DMS79 (cell line): Measurements from ENCODE around the gene OR1I1.

ENCODE experiments used
- DNase-seq: peaks from one replicate; lab custom pipeline; 2025; lab: John Stamatoyannopoulos, UW

The OR1I1 gene

DNA sequence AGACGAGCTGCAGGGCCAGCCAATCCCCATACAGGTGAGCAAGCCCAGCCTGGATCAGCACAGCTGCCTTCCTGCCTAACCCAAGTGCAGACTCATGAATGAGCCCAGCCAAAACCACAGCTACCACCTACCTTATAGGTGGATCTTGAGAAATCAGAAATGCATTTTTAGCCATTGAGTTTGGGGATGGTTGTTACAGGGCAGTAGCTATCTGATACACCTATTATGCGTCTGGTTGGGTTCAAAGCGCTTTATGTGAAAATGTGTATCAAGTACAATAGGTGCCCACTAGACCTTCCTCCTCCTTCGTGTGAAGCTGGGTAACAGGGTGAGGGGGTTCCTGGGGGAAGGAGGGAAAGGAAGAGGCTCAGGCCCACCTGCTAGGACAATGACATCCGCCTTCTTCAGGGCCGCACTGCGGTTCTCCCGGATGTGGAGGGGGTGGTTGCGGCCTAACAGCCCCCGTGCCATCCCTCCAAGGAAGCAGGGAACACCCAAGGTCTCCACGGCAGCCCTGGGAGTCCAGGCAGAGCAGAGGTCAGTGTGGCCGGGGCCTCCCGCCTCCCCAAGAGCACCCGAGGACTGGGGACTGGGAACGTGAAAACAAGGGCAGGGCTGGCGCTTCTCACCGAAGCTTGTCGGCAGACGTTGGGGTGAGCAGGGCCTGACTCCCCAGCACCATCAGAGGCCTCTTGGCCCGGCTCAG is 36.9 kb downstream of the OR1I1 start:
- DNase-seq = no peak

DNA sequence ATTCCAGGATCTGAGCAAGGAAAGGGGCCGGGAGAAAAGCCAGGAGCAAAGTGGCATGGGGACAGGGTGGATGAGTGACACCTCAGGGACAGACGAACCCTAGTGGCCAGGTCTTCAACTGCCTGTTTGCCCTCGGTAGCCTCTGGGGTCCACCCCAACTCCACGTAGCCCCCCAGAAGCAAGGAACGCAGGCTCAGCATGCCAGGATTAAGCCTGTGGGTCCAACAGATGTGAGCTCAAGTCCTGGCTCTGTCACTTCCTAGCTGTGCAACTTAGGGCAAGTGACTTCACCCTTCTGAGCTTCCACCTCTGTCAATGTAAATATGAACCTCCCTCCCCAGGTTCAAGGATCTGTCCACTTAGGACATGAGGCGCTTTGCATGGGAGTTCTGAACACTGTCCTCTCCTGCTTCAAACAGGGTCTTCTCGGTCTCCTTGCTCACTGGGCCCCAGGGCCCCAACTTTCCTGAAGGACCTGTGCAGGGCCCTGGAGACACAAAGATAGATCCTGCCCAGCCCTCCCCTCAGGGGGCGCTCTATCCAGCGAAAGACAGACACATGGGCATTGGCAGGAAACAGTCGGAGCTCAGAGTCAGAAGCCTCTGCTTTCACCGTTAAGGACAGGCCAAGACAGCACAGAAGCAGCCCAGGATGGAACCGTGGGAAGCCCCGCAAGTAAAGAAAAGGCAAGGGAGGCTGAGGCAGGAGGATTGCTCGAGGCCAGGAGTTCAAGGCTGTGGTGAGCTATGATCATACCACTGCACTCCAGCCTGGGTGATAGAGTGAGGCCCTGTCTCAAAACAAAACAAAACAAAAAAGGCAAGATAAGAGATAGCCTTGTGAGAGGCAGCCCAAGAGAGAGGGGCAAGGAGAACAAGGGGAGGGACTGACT is 38.4 kb downstream of the OR1I1 start:
- no peak for DNase-seq

DNA sequence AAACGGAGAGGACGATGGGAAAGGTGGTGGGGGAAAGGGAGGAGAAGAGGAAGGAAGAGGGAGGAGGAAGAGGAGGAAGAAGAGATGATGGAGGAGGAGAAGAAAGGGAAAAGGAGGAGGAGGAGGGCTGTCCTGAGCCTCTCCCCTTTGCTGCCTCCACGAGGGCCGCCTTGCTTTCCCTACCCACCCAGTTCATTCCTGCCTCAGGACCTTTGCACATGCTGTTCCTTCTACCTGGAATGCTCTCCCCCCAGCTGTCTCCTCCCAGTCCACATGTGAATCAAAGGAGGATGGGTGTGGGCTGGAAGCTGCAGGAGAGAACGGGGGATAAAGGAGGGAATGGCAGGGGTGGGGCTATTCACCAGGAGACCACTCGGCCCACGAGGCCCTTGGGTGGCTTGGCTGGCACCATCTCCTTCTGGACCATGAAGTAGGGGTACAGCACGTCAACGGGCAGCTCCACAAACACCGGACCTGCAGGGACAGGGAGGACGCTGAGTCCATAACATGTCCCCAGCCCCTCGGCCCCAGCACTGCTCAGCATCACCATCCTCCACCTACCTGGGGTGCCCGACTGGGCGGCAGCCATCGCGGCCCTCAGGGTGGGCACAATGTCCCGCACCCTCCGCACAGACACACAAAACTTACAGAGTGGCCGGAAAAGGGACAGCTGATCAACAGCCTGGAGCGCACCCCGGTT is 40.5 kb downstream of the OR1I1 start:
- DNase-seq = no peak

DNA sequence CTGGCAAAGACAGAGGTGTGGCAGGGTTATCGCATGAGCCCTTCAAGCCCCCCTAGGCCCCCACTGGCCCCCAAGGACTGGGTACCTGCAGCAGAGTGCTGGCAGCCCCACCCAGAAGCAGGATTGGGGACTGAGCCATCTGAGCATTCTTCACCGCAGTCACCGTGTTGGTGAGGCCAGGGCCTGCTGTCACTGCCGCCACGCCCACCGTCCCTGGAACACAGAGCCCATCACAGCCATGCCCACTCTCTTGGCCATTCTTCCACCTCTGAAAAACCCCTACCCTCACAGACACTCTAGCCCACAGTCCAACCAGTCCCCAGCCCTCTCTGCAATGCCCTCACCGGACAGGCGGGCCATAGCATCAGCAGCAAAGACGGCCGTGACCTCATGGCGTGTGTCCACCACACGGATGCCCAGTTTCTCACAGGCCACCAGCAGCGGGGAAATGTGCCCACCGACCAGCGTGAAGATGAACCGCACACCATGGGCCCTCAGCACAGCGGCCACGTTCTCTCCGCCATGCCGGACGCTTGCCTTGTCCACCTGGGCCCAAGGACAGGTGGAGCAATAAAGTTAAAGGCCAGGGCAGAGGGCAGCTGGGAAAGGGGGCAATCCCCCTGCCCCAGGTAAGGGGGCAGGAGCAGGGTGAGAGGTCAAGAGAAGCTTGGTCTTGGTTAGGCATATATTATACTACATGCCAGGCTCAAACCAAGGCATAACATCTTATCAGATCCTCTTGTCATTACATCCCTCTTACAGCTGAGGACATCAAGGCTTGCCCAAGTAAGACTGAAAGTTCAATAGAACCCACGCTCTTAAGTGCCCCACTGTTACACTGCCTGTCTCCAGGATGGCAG is 41.2 kb downstream of the OR1I1 start:
- DNase-seq = no peak

DNA sequence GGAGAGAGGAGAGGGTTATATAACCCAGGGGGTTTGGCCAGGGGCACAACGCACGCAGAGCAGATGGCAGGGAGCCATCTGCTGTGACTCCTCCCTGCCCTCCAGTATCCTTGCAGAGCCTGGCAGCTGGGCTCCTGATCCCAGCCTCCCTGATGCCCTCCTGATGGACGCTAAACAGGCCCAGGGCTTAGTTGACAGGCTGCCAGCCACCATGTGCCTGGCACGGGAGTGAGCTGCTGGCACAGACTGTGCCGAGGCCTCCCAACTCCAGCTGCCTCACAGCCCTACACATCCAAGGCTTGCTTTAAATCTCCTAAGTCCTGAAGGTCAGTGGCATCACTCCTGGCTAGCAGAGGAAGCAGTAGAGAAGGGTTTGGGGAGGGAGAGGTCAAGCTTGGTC is 41.9 kb downstream of the OR1I1 start:
- peak; percentile 45 for DNase-seq

DNA sequence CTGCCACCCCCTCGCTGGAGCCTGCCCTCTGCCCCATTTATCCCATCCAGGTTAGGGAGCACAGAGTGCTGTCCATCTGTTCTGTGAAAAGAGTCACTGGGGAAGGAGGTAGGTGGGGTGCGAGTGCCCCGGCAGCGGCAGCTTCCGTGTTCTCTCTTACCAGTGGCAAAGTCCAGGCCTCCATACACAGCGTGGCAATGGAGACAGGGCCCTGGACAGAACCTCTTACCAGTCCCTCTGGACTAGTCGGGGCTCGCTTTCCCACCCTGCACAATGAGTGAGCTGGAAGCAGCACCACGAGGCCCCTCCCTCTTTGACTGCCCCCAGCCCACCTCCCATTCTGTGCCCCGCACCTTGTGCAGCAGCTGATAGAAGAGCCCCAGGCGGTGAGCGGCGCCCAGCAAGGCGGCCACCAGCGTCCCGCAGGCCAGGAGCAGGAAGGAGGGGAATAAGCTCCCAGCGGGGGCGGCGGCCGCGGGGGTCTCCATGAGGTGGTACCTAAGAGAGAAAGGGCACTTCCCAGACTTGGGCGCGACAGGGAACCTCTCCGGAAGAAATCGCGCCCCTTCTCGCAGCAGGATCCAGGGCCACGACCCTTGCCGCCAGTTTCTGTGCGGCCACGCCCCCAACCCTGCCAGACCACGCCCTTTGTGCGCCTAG is 42.7 kb downstream of the OR1I1 start:
- no peak for DNase-seq

DNA sequence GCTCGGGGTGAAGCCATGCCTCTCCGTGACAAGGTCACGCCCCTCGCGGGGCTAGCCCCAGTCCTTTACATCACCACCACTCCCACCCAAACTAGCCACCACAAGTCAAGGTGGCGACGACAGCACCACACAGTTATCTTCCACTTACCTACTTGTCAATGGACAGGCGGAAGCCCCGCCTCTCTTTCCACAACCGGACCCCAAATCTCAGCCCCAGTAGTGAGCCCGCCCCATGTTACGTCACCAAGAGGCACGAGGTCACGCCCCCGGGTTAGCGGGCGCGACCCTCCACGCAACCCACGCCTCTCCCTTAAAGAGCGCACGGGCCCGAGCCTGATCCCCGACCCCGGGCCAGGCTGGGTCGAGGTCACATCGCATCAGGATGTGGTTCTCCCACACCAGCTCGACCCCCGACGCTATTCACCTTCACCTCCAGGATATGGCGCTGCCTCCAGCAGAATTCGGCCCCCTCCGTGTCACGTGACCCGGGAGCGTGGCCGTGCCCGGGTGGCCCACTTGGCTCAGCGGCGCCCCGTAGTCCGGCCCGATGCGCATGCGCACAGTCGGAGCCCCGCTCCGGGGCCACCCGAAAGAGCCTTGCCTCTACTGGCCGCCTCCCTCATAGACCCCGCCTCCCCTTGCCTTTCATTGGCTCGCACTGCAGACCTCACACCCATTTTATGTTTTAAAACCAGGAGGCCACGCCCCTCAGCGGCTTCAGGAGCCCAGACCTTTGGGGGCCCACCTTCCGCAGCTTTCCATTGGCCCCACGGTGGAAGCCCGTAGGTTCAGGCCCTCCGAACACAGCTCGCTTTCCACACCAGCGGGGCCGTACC is 43.4 kb downstream of the OR1I1 start:
- peak; percentile 99 for DNase-seq

DNA sequence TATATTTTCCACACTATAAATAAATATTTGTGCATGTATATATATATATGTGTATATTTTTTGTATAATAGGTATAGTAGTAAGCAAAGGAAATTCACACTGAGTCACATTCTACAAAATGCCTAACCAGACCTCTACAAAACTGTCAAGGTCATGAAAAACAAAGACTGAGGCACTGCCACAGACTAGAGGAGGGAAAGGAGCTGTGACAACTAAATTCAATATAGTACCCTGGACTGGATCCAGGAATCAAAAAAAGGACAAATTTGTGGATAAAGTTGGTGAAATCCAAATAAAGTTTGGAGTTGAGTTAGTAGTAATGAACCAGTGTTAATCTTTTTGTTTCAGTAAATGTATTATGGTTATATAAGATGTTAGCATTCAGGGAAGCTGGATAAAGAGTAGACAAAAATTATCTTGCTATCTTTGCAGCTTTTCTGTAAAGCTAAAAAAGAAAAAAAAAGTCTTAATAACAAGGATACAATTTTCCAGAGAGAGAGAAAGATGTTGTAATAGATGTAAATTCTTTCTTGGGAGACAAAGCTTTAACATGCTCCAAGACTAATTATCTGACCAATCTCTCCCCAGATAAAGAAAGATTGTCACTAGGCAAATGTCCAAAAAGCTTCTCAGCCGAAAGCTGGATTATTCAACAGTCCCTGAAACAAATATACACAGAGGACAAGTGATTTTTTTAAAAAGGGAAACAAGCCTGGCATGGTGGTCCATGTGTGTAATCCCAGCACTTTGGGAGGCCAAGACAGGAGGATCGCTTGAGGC is 44.3 kb downstream of the OR1I1 start:
- DNase-seq = no peak

DNA sequence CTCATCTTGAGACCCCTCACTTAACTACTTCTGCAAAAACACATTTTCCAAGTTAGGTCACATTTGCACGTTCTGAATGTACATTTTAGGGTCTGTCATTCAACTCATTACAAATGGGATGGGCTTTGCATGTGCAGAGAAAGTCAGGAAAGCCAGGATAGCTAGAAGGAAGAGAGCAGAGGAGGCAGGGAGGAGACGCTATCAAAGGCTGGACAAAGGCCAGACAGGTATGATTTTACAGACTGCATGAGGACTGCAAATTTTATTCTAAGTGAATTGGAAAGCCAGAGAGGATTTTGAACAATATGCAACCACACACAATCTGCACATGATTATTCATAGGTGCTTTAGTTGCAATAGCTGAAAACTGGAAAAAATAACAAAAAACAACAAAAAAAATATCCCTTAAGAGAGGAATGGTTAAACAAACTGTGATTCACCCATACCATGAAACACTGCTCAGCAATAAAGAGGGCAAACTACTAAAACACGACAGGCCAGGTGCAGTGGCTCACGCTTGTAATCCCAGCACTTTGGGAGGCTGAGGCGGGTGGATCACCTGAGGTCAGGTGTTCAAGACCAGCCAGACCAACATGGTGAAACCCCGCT is 46.3 kb downstream of the OR1I1 start:
- no peak for DNase-seq

DNA sequence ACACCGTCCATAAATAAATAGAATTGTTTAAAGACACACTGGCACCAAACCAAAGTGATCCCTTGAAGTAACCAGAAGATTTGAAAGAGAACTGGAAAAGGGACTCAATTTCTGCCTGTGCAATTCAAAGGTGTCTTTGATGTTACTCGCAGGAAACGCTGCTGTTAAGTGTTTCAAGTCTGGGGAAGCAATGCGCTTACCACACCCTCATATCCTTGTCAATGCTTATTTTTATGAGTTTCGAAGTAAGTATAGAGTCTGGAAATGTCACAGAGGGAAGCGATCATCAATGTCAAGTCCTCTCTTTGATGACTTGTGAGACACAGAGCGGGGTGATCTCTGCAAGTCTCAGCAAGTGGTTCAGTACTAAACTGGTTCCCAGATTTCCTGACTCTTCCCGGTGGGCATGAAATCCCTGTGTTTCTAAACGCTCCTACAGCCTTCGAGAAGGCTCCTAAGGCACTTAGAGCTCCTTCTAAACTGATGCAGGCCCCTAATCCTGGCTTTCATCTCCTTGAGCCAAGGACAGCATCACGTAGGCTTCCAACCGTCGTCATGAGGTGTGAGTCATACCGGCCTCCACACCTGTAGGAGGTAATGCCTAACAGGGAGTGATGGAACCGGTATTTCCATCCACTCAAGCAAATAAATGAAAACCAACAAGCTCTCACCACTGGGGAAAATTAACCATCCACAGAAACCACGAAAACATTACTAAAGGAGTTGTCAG is 48.0 kb downstream of the OR1I1 start:
- DNase-seq = peak; percentile 35

DNA sequence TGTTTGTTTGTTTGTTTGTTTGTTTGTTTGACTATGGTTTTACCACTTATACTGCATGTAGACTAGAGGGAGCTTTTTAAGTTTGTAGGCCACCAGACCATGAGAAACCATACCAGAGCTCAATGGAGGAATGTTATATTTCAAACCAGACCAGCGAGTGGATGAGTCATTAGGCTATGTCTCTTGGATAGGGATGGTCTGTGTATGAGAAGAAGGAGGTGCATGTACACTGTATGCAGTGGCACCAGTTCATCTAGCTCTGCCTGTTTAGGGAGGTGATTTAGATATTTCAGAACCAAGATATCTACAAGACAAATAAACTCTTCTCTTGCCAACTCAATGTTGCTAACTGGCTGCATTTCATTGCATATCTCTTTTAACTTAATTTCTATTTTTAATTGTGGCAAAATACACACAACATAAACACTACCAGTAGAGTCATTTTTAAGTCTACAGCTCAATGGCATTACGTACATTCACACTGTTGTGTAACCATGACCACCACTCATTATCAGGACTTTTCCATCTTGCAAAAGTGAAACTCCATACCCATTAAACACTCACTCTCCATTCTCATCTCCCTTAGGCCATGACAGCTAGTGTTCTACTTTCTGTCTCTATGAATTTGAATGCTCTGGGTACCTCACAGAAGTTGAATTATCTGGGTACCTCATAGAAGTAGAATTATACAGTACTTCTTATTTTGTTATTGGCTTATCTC is 54.4 kb downstream of the OR1I1 start:
- DNase-seq = no peak

DNA sequence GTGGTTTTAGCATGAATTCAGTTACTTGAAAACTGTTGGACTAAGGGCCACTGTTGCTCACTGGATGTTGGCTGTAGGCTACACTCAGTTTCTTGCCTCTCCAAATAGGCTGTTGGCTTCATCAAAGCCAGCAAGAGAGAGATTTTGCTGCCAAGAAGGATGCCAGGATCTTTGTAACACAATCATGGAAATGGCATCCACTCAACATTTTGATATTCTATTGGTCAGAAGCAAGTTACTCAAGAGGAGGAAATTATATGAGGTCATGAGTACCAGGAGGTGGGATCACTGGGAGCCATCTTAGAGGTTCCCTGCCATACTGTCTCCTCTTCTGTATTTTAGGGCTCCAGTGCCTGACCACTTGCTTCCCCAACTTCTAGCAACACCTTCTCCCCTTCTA is 55.8 kb downstream of the OR1I1 start:
- DNase-seq = no peak

DNA sequence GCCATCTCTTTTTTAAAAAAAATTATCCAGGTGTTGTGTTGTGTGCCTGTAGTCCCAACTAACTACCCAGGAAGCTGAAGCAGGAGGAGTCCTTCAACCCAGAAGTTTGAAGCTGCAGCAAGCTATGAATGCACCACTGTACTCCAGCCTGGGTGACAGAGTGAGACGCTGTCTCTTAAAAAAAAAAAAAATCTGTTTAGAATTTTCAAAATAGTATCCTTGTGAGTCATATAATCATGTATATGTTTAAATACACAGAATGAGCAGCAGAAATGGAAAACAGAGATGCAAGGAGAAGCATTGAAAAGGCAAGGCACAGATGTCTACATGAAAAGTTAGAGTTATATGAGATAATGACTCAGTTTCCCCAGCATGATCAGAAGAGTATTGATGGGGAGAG is 56.4 kb downstream of the OR1I1 start:
- DNase-seq = no peak

DNA sequence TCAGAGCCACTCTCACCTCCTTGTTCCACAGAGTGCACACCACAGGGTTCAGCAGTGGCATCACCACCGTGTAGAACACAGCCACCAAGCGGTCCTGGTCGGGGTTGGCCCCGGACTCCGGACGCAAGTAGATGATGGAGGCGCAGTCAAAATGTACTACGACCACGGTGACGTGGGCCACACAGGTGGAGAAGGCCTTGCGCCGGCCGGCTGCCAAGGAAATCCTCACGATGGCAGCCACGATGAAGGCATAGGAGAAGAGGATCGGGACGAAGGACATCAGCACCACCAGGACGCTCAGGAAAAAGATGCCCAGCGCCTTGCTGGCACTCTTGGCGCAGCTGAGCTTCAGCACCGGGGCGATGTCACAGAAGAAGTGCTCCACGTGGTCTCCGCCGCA is 59.1 kb downstream of the OR1I1 start:
- no peak for DNase-seq

DNA sequence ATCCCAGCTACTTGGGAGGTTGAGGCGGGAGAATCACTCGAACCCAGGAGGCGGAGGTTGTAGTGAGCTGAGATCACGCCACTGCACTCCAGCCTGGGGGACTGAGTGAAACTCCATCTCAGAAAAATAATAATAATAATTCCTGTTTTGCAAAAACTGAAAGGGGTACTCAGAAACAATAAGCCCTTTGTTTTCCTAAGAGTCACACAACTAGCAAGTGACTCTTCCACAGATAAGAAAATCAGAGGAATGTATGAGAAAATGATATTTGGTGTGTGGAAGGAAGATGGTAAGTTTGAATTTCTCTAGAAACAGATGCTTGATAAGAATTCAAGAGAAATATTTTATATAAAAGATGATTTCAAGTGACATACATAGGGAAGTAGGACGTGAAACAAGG is 60.3 kb downstream of the OR1I1 start:
- DNase-seq = no peak
